GM20000 (cell line): ENCODE measurements around the gene PIK3IP1.

Experiments used
- DNase-seq: peaks from one replicate; pipeline ENCODE4 v3.0.0; 2012; ENCODE audit warnings: low spot score
- CTCF ChIP-seq: IDR thresholded peaks from 2 replicates; pipeline ENCODE4 v1.5.1; 2012; ENCODE audit warnings: mild to moderate bottlenecking, control low read depth; ENCODE audit errors: extremely low read depth, missing control alignments

Gene PIK3IP1

GRCh38 chr22:31269892-31270579 lies 22.3 kb downstream of the PIK3IP1 start:
- no peak for DNase-seq
- no peak for TF ChIP-seq CTCF

GRCh38 chr22:31268281-31268680 lies 24.0 kb downstream of the PIK3IP1 start:
- no peak for TF ChIP-seq CTCF
- DNase-seq = no peak

- TF ChIP-seq CTCF = no peak
- no peak for DNase-seq
These were observed 28.2 kb downstream of the PIK3IP1 start for GRCh38 chr22:31263896-31264640.

- no peak for TF ChIP-seq CTCF
- no peak for DNase-seq
These were observed 29.8 kb downstream of the PIK3IP1 start for GRCh38 chr22:31262312-31263133.

GRCh38 chr22:31260474-31260856 lies 31.8 kb downstream of the PIK3IP1 start:
- no peak for DNase-seq
- TF ChIP-seq CTCF = no peak

- DNase-seq = no peak
- no peak for TF ChIP-seq CTCF
These were observed 32.4 kb downstream of the PIK3IP1 start for GRCh38 chr22:31259798-31260473.
